IMR-90 (cell line): ENCODE data around the gene ZFPM1. TPM values are rescaled to one million over a fixed set of nuclear protein-coding genes. Genes with fewer than 3 reads are reported as not detected.

Source experiments
- ATAC-seq: fragments of 200-7000 bp; cut with Tn5 transposase; 2 replicates; pipeline ENCODE4 v1.9.1; 2020; ENCODE audit warnings: low read depth, mild to moderate bottlenecking, moderate library complexity
- BruUV-seq: library from RNA; stranded (reverse); fragments of 400-500 nt; replicated peaks from 2 replicates; lab custom pipeline; 2021; lab: Mats Ljungman, UMichigan
- CTCF ChIA-PET: fragments of 300-600 bp; formaldehyde crosslinking; extraction: SDS; loops from one replicate; lab custom pipeline; 2021; ENCODE audit warnings: antibody characterized with exemption; lab: Yijun Ruan, JAX
- POLR2A ChIA-PET: fragments of 300-600 bp; sonication (Branson Sonifier 250); formaldehyde crosslinking; loops from one replicate; lab custom pipeline; 2022; ENCODE audit warnings: antibody characterized with exemption; ENCODE audit not compliant: unreplicated experiment; lab: Charles Lee
- DNase-seq: peaks from one replicate; pipeline ENCODE4 v3.0.0; 2013
- H2AFZ ChIP-seq: replicated peaks from 2 replicates; pipeline ENCODE3; 2013; ENCODE audit warnings: low read length, mild to moderate bottlenecking; ENCODE audit not compliant: poor library complexity
- H2AK5ac ChIP-seq: 2 replicates; pipeline ENCODE4 v1.6.1; 2013; ENCODE audit warnings: low read depth, low read length, inconsistent platforms
- H2AK9ac ChIP-seq: replicated peaks from 2 replicates; pipeline ENCODE3; 2013; ENCODE audit warnings: mild to moderate bottlenecking, low read depth, low read length, moderate library complexity; ENCODE audit not compliant: poor library complexity
- H2BK120ac ChIP-seq: 2 replicates; pipeline ENCODE4 v1.6.1; 2013; ENCODE audit warnings: low read depth, low read length, inconsistent platforms
- H2BK15ac ChIP-seq: 3 replicates; pipeline ENCODE4 v1.6.1; 2013; ENCODE audit warnings: low read depth, low read length, inconsistent platforms
- H2BK20ac ChIP-seq: 2 replicates; pipeline ENCODE4 v1.6.1; 2013; ENCODE audit warnings: low read depth, mild to moderate bottlenecking, inconsistent platforms, low read length, moderate library complexity
- H2BK5ac ChIP-seq: 2 replicates; pipeline ENCODE4 v1.6.1; 2013; ENCODE audit warnings: mild to moderate bottlenecking, low read depth, low read length, inconsistent platforms; ENCODE audit not compliant: poor library complexity, severe bottlenecking
- H3K14ac ChIP-seq: replicated peaks from 2 replicates; pipeline ENCODE4 v1.6.1; 2013; ENCODE audit warnings: low read depth, low read length, inconsistent platforms
- H3K18ac ChIP-seq: 2 replicates; pipeline ENCODE4 v1.6.1; 2013; ENCODE audit warnings: low read depth, low read length, control low read depth
- H3K23ac ChIP-seq: 2 replicates; pipeline ENCODE4 v1.6.1; 2013; ENCODE audit warnings: low read depth, low read length, inconsistent platforms
- H3K27ac ChIP-seq: 2 replicates; pipeline ENCODE4 v1.5.1; 2013; ENCODE audit warnings: mild to moderate bottlenecking, control low read depth, low read length; ENCODE audit not compliant: insufficient read depth
- H3K27me3 ChIP-seq: 2 replicates; pipeline ENCODE4 v1.6.1; 2013; ENCODE audit warnings: low read length; ENCODE audit not compliant: control insufficient read depth, insufficient read depth
- H3K36me3 ChIP-seq: 2 replicates; pipeline ENCODE4 v1.6.1; 2013; ENCODE audit warnings: low read length, mixed read lengths; ENCODE audit not compliant: control insufficient read depth, insufficient read depth
- H3K4ac ChIP-seq: 2 replicates; pipeline ENCODE4 v1.6.1; 2013; ENCODE audit warnings: low read depth, low read length, inconsistent platforms
- H3K4me1 ChIP-seq: 2 replicates; pipeline ENCODE4 v1.6.1; 2013; ENCODE audit warnings: low read length, mixed read lengths; ENCODE audit not compliant: control insufficient read depth, insufficient read depth
- H3K4me2 ChIP-seq: 2 replicates; pipeline ENCODE4 v1.6.1; 2013; ENCODE audit warnings: low read depth, mild to moderate bottlenecking, control low read depth, low read length, moderate library complexity
- H3K4me3 ChIP-seq: 2 replicates; pipeline ENCODE4 v1.5.1; 2013; ENCODE audit warnings: low read depth, mild to moderate bottlenecking, control low read depth, low read length, moderate library complexity; ENCODE audit not compliant: insufficient read depth
- H3K56ac ChIP-seq: 2 replicates; pipeline ENCODE4 v1.6.1; 2013; ENCODE audit warnings: low read length, inconsistent platforms; ENCODE audit not compliant: insufficient read depth; ENCODE audit errors: extremely low read depth
- H3K79me1 ChIP-seq, 2 experiments: 2 replicates each; pipeline ENCODE4 v1.6.1; 2013; ENCODE audit warnings: low read length in 2 of 2, inconsistent platforms in 1 of 2, low read depth in 1 of 2
- H3K9ac ChIP-seq: 2 replicates; pipeline ENCODE4 v1.6.1; 2013; ENCODE audit warnings: low read depth, low read length, control low read depth
- H3K9me1 ChIP-seq: 2 replicates; pipeline ENCODE4 v1.6.1; 2013; ENCODE audit warnings: low read length, inconsistent platforms; ENCODE audit not compliant: insufficient read depth
- H3K9me3 ChIP-seq: 2 replicates; pipeline ENCODE4 v1.6.1; 2013; ENCODE audit warnings: low read length; ENCODE audit not compliant: control insufficient read depth, insufficient read depth
- H4K20me1 ChIP-seq: 2 replicates; pipeline ENCODE4 v1.6.1; 2013; ENCODE audit warnings: low read length, inconsistent platforms; ENCODE audit not compliant: insufficient read depth
- H4K5ac ChIP-seq: 2 replicates; pipeline ENCODE4 v1.6.1; 2013; ENCODE audit warnings: mild to moderate bottlenecking, low read depth, low read length, control low read depth
- H4K8ac ChIP-seq, 2 experiments: 2 replicates each; pipeline ENCODE4 v1.6.1; 2013; ENCODE audit warnings: low read depth in 2 of 2, low read length in 2 of 2, control low read depth in 1 of 2, inconsistent platforms in 1 of 2
- H4K91ac ChIP-seq: 2 replicates; pipeline ENCODE4 v1.6.1; 2013; ENCODE audit warnings: low read depth, low read length, inconsistent platforms; ENCODE audit not compliant: insufficient read depth
- BHLHE40 ChIP-seq: fragments of 150-350 bp; IDR thresholded peaks from 2 replicates; pipeline ENCODE4 v1.6.1; 2016; ENCODE audit warnings: mild to moderate bottlenecking, low read depth, low read length
- CEBPB ChIP-seq: IDR thresholded peaks from 2 replicates; pipeline ENCODE4 v1.6.1; 2012; ENCODE audit warnings: low read depth, low read length, improper control_type of control experiment
- CHD1 ChIP-seq: IDR thresholded peaks from 2 replicates; pipeline ENCODE4 v1.6.1; 2012; ENCODE audit warnings: low read depth, low read length, improper control_type of control experiment
- CTCF ChIP-seq: conservative IDR thresholded peaks from 2 replicates; pipeline ENCODE4 v1.5.1; 2012; ENCODE audit warnings: mild to moderate bottlenecking, low read depth, low read length, improper control_type of control experiment
- ELK1 ChIP-seq: fragments of 150-350 bp; IDR thresholded peaks from 2 replicates; pipeline ENCODE4 v1.6.1; 2016; ENCODE audit warnings: low read depth, mild to moderate bottlenecking, low read length, moderate library complexity, borderline replicate concordance
- FOS ChIP-seq: fragments of 150-350 bp; IDR thresholded peaks from 2 replicates; pipeline ENCODE4 v1.6.1; 2016; ENCODE audit warnings: low read depth, low read length
- MAFK ChIP-seq: IDR thresholded peaks from 2 replicates; pipeline ENCODE4 v1.6.1; 2012; ENCODE audit warnings: low read depth, low read length, improper control_type of control experiment
- MXI1 ChIP-seq: IDR thresholded peaks from 2 replicates; pipeline ENCODE4 v1.6.1; 2012; ENCODE audit warnings: low read depth, mild to moderate bottlenecking, low read length, moderate library complexity, borderline replicate concordance
- NFE2L2 ChIP-seq: fragments of 150-350 bp; IDR thresholded peaks from 2 replicates; pipeline ENCODE4 v1.6.1; 2016; ENCODE audit warnings: low read depth, mild to moderate bottlenecking, low read length
- POLR2A ChIP-seq: IDR thresholded peaks from 2 replicates; pipeline ENCODE4 v1.6.1; 2012; ENCODE audit warnings: mild to moderate bottlenecking, low read depth, low read length
- RAD21 ChIP-seq: IDR thresholded peaks from 2 replicates; pipeline ENCODE4 v1.6.1; 2012; ENCODE audit warnings: low read length, improper control_type of control experiment
- RCOR1 ChIP-seq: IDR thresholded peaks from 2 replicates; pipeline ENCODE4 v1.6.1; 2012; ENCODE audit warnings: mild to moderate bottlenecking, low read length, improper control_type of control experiment; ENCODE audit not compliant: insufficient replicate concordance
- RFX5 ChIP-seq: IDR thresholded peaks from 2 replicates; pipeline ENCODE4 v1.8.0; 2012; ENCODE audit warnings: low read depth, mild to moderate bottlenecking, low read length, moderate library complexity
- SMC3 ChIP-seq: fragments of 150-350 bp; IDR thresholded peaks from 2 replicates; pipeline ENCODE4 v1.6.1; 2016; ENCODE audit warnings: low read depth, mild to moderate bottlenecking, antibody characterized with exemption, low read length, moderate library complexity
- USF2 ChIP-seq: fragments of 150-350 bp; IDR thresholded peaks from 2 replicates; pipeline ENCODE4 v1.6.1; 2017; ENCODE audit warnings: mild to moderate bottlenecking, antibody characterized with exemption, low read length, low read depth
- WGBS, 2 experiments: methylation state at CpG; one replicate each; pipeline versions ENCODE4 v1.1.5 to v1.1.7; 2013; ENCODE audit warnings: missing lambda C conversion rate in 2 of 2; ENCODE audit not compliant: insufficient read length in 1 of 2; ENCODE audit errors: extremely low coverage in 2 of 2; 5-methylcytosine and 5-hydroxymethylcytosine counted together
- dilution Hi-C: fragments of 300-500 bp; cut with HindIII; formaldehyde crosslinking; loops from one replicate; pipeline ENCODE4 v1.14.3; 2018; ENCODE audit warnings: low sequenced_read_pairs; ENCODE audit not compliant: unreplicated experiment
- in situ Hi-C: fragments of 300-500 bp; cut with MboI; formaldehyde crosslinking; loops from 3 replicates; pipeline ENCODE4 v1.14.3; 2019; ENCODE audit warnings: low sequenced_read_pairs, inconsistent platforms, mixed read lengths
- intact Hi-C: fragments of 100-400 bp; cut with micrococcal nuclease; formaldehyde crosslinking; loops from 2 replicates; pipeline ENCODE4 v1.10.0; 2022
- polyA plus RNA-seq, 3 experiments: library from polyadenylated mRNA; depleted of rRNA; stranded (reverse); fragments of >200 nt; gene quantifications; 2 replicates each; pipeline ENCODE4 v1.2.3, GENCODE V29; 2012; ENCODE audit warnings: low replicate concordance in 1 of 3
- total RNA-seq: library from RNA; depleted of rRNA; stranded (reverse); fragments of >200 nt; gene quantifications from 2 replicates; pipeline ENCODE4 v1.2.3, GENCODE V29; 2012

The ZFPM1 gene
- total and polyA plus RNA-seq, 2 of the 4 experiments (the other 2 are of a cell fraction) = 0.36 to 1.1 TPM

GRCh38 chr16:88435437-88436355, 17.4 kb upstream of the ZFPM1 start:
- H3K9ac ChIP-seq = no peak overlapping the region
- H3K4ac ChIP-seq = no peak overlapping the region; the same call in 1 of the 2 replicates
- H2BK20ac ChIP-seq = no peak overlapping the region
- H2BK5ac ChIP-seq = no peak overlapping the region
- no TSS peak for BruUV-seq
- H4K91ac ChIP-seq = no peak overlapping the region
- peaks cover 39% of the 10 kb centered on the region; the same call in 1 of the 2 replicates for H4K20me1 ChIP-seq
- H3K27ac ChIP-seq = no peak overlapping the region
- H2AFZ ChIP-seq = no peak overlapping the region
- CTCF ChIA-PET = no interaction called here
- no peak overlapping the region for H4K5ac ChIP-seq
- POLR2A ChIA-PET = no interaction called here
- peaks cover 68% of the 10 kb centered on the region; the same call in 1 of the 2 replicates for H3K36me3 ChIP-seq
- dilution Hi-C loops (no loop called here), intact Hi-C loops (no loop called here), in situ Hi-C loops (no loop called here)
- DNase-seq (no peak), ATAC-seq (no peak)
- peak overlapping the region; percentile 67 for H2AK9ac ChIP-seq
- H3K4me1 ChIP-seq = peaks cover 3% of the 10 kb centered on the region
- no peak overlapping the region for H2BK15ac ChIP-seq
- H3K4me3 ChIP-seq = no peak overlapping the region
- H3K27me3 ChIP-seq = no peaks in the 10 kb centered on the region
- H3K18ac ChIP-seq = no peak overlapping the region
- H2AK5ac ChIP-seq = no peak overlapping the region
- H3K14ac ChIP-seq = no peak overlapping the region
- no peak overlapping the region for H2BK120ac ChIP-seq
- no peak overlapping the region for H3K56ac ChIP-seq
- no peak overlapping the region for H3K4me2 ChIP-seq
- no peaks in the 10 kb centered on the region for H3K9me1 ChIP-seq
- H4K8ac ChIP-seq = no peak overlapping the region
- peaks cover 4 to 48% of the 10 kb centered on the region in 2 experiments; a peak in 3 of 4 replicates for H3K79me1 ChIP-seq
- 86% methylated on average over 8 of the region's 36 CpGs; no CpG with 5 or more reads in 1 of the 2 experiments for WGBS, 2 experiments
- no peaks in the 10 kb centered on the region for H3K9me3 ChIP-seq
- H3K23ac ChIP-seq = no peak overlapping the region
- TF ChIP-seq FOS (no peak), MXI1 (no peak), CTCF (no peak), SMC3 (no peak), RAD21 (no peak), NFE2L2 (no peak), USF2 (no peak), CHD1 (no peak), RCOR1 (no peak), RFX5 (no peak), BHLHE40 (no peak), MAFK (no peak), CEBPB (no peak), POLR2A (no peak), ELK1 (no peak)
